GM12878 (cell line): ENCODE measurements around the gene EDN2. TPM values are rescaled to one million over a fixed set of nuclear protein-coding genes. Genes with fewer than 3 reads are reported as not detected.

ENCODE experiments used
- ATAC-seq: fragments of 200-7000 bp; cut with Tn5 transposase; 3 replicates; pipeline ENCODE4 v1.9.1; 2020; ENCODE audit warnings: mild to moderate bottlenecking, moderate library complexity
- BruUV-seq: library from RNA; stranded (reverse); fragments of 400-500 nt; replicated peaks from 2 replicates; lab custom pipeline; 2021; lab: Mats Ljungman, UMichigan
- CTCF ChIA-PET: fragments of 300-600 bp; sonication (Branson Sonifier 250); formaldehyde crosslinking; extraction: SDS; loops from one replicate; lab custom pipeline; 2021; ENCODE audit warnings: inconsistent platforms; lab: Yijun Ruan, JAX
- POLR2A ChIA-PET: fragments of 350-600 bp; formaldehyde crosslinking; extraction: SDS; loops from one replicate; lab custom pipeline; 2021; ENCODE audit warnings: inconsistent platforms; lab: Charles Lee
- RAD21 ChIA-PET: fragments of 300-600 bp; sonication (Branson Sonifier 250); formaldehyde crosslinking; loops from one replicate; lab custom pipeline; 2023; ENCODE audit warnings: antibody characterized with exemption; ENCODE audit not compliant: unreplicated experiment; lab: Charles Lee
- SMC1A ChIA-PET: fragments of 300-600 bp; sonication (Branson Sonifier 250); formaldehyde crosslinking; loops from one replicate; lab custom pipeline; 2023; ENCODE audit not compliant: unreplicated experiment, uncharacterized antibody; lab: Charles Lee
- DNase-seq: peaks from one replicate; pipeline ENCODE4 v3.0.0-alpha.2; 2011; ENCODE audit warnings: low read depth, low spot score
- FAIRE-seq: peaks from 3 replicates; lab custom pipeline; 2011; peaks lifted over from hg19 to GRCh38; lab: Jason Lieb, UNC
- H2AFZ ChIP-seq: 2 replicates; pipeline ENCODE4 v1.6.0; 2011; ENCODE audit warnings: low read depth, low read length, control low read depth; ENCODE audit not compliant: control insufficient read depth
- H3K27ac ChIP-seq: 2 replicates; pipeline ENCODE4 v1.5.1; 2011; ENCODE audit warnings: control low read depth; ENCODE audit not compliant: control insufficient read depth, insufficient read depth
- H3K27me3 ChIP-seq, 2 experiments: replicated peaks in 1 of 2; 2 replicates each; pipeline versions ENCODE4 v1.6.0 to v1.6.1; 2011; ENCODE audit warnings: low read length in 1 of 2; ENCODE audit not compliant: control insufficient read depth in 2 of 2, insufficient read depth in 2 of 2
- H3K36me3 ChIP-seq, 2 experiments: 2 replicates each; pipeline ENCODE4 v1.5.1; 2011; ENCODE audit warnings: low read length in 1 of 2; ENCODE audit not compliant: control insufficient read depth in 2 of 2, insufficient read depth in 2 of 2
- H3K4me1 ChIP-seq: 2 replicates; pipeline ENCODE4 v1.6.1; 2011; ENCODE audit warnings: mild to moderate bottlenecking, low read length, moderate library complexity, mixed read lengths; ENCODE audit not compliant: control insufficient read depth, insufficient read depth
- H3K4me2 ChIP-seq: 2 replicates; pipeline ENCODE4 v1.6.0; 2011; ENCODE audit warnings: control low read depth; ENCODE audit not compliant: control insufficient read depth, insufficient read depth
- H3K4me3 ChIP-seq: fragments of 200-600 bp; sonication (generic); 2 replicates; pipeline ENCODE4 v1.5.1; 2016
- H3K79me2 ChIP-seq: 2 replicates; pipeline ENCODE4 v1.6.0; 2011; ENCODE audit warnings: low read length; ENCODE audit not compliant: control insufficient read depth, insufficient read depth
- H3K9ac ChIP-seq: 2 replicates; pipeline ENCODE4 v1.8.0; 2011; ENCODE audit warnings: low read length, control low read depth, mixed read lengths; ENCODE audit not compliant: control insufficient read depth, insufficient read depth
- H3K9me3 ChIP-seq: replicated peaks from 3 replicates; pipeline ENCODE4 v1.5.1; 2011; ENCODE audit warnings: mild to moderate bottlenecking, low read length; ENCODE audit not compliant: control insufficient read depth, insufficient read depth
- H4K20me1 ChIP-seq: 2 replicates; pipeline ENCODE4 v1.6.0; 2011; ENCODE audit not compliant: control insufficient read depth, insufficient read depth
- ATF7 ChIP-seq: fragments of 450-650 bp; IDR thresholded peaks from 2 replicates; pipeline ENCODE4 v1.6.1; 2016; ENCODE audit warnings: low read depth, mild to moderate bottlenecking
- BHLHE40 ChIP-seq, 2 experiments: fragments of 450-650 bp in 1 of 2; IDR thresholded peaks; 2 replicates each; pipeline ENCODE4 v1.6.1; 2011 to 2017; ENCODE audit warnings: low read depth in 2 of 2, borderline replicate concordance in 1 of 2, improper control_type of control experiment in 1 of 2, low read length in 1 of 2, mild to moderate bottlenecking in 1 of 2
- WGBS: methylation state at CpG from one replicate; pipeline ENCODE4 v1.1.6; 2016; ENCODE audit warnings: low lambda C conversion rate; ENCODE audit not compliant: insufficient replicate concordance, insufficient coverage; ENCODE audit errors: missing lambda C conversion rate; 5-methylcytosine and 5-hydroxymethylcytosine counted together
- in situ Hi-C: fragments of 300-500 bp; cut with MboI; formaldehyde crosslinking; loops from 9 replicates; pipeline ENCODE4 v1.14.3; 2018; ENCODE audit warnings: mixed read lengths
- intact Hi-C: fragments of 100-400 bp; cut with micrococcal nuclease; formaldehyde crosslinking; loops from one replicate; pipeline ENCODE4 v1.14.2; 2022; ENCODE audit not compliant: unreplicated experiment
- polyA plus RNA-seq, 11 experiments: library from polyadenylated mRNA; depleted of rRNA in 4 of 11; unstranded in 6 of 11; stranded (reverse) in 5 of 11; fragments of >200 nt; fragmentation: Nextera tagmentation in 4 of 11; fragmentation: Illumina TruSeq in 1 of 11; extraction: Ambion mirVana in 4 of 11; extraction: Trizol in 1 of 11; gene quantifications; 1 replicate in 1 of 11; 2 replicates in 10 of 11; pipeline versions ENCODE4 v1.2.1 to v1.2.3, GENCODE V29; 2011 to 2016; ENCODE audit warnings: inconsistent platforms in 2 of 11, missing spikeins in 2 of 11, low read depth in 1 of 11
- total RNA-seq, 4 experiments: library from RNA; depleted of rRNA in 3 of 4; stranded (reverse); fragments of >200 nt in 3 of 4; fragmentation: Illumina TruSeq in 1 of 4; extraction: Trizol in 1 of 4; gene quantifications; 2 replicates each; pipeline versions ENCODE4 v1.2.1 to v1.2.3, GENCODE V29; 2013 to 2021
- TF ChIP-seq, protein P1 (sequence below): fragments of 450-650 bp; IDR thresholded peaks from 2 replicates; pipeline ENCODE4 v1.6.1; 2017; ENCODE audit warnings: mild to moderate bottlenecking, moderate library complexity

The EDN2 gene
- total and polyA plus RNA-seq, 10 of the 15 experiments (the other 5 are each of a cell fraction or from before 2014, with no cell fraction given), result 0.11 to 1.5 (median 0.43) TPM; not detected in 1

DNA sequence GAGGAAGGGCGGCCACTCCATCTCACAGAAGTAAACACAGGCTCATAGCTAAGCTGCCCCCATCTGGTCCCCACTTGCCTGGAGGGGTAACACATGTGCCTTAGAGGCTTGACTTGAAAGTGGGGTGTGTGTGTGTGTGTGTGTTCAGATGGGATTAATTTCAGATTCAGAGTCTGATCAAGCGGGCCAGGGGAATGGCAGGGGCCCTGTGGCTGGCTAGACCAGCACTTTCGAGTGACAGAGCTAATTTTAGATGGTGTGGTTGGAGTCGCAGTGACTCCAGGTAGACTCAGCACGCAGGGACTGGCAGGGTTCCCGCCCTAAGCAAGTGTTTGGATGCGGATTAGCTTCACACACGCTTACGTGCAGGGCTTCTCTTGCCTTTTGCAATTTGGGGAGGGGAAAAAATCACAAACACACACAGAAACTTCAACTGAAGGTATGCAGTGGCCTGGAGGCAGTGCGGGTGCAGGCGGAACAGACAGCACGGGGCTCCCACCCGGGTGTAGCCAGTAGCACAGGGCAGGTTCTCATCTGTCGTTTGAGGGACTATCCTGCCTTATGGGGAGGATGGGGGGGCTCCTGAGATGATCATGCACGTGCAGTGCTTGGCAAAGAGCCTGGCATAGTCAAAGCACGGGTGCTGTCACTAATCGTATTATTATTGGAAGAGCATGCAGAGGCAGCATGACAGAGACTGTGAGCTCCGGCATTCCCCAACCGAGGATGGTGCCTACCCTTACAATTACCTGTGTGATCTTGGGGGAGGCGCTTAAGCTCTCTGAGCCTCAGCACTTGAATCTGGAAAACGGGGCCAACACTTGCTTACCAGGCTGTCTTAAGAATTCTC, 1.3 kb downstream of the EDN2 start:
- SMC1A ChIA-PET, result interaction anchor here (1.0 to 1.2 kb wide), 2 partner anchors 9 to 16 kb away, joined by 3 read pairs; no protein-coding TSS in a partner anchor
- no peaks in the 10 kb centered on the region for H4K20me1 ChIP-seq
- H3K79me2 ChIP-seq, result no peaks in the 10 kb centered on the region
- peaks cover 40% of the 10 kb centered on the region for H3K4me1 ChIP-seq
- FAIRE-seq (no peak), ATAC-seq (no peak), DNase-seq (no peak)
- POLR2A ChIA-PET, result interaction anchor here (1.6 kb wide), 1 partner anchor 9 kb away, joined by 4 read pairs; no protein-coding TSS in a partner anchor
- TF ChIP-seq, protein P1, sequence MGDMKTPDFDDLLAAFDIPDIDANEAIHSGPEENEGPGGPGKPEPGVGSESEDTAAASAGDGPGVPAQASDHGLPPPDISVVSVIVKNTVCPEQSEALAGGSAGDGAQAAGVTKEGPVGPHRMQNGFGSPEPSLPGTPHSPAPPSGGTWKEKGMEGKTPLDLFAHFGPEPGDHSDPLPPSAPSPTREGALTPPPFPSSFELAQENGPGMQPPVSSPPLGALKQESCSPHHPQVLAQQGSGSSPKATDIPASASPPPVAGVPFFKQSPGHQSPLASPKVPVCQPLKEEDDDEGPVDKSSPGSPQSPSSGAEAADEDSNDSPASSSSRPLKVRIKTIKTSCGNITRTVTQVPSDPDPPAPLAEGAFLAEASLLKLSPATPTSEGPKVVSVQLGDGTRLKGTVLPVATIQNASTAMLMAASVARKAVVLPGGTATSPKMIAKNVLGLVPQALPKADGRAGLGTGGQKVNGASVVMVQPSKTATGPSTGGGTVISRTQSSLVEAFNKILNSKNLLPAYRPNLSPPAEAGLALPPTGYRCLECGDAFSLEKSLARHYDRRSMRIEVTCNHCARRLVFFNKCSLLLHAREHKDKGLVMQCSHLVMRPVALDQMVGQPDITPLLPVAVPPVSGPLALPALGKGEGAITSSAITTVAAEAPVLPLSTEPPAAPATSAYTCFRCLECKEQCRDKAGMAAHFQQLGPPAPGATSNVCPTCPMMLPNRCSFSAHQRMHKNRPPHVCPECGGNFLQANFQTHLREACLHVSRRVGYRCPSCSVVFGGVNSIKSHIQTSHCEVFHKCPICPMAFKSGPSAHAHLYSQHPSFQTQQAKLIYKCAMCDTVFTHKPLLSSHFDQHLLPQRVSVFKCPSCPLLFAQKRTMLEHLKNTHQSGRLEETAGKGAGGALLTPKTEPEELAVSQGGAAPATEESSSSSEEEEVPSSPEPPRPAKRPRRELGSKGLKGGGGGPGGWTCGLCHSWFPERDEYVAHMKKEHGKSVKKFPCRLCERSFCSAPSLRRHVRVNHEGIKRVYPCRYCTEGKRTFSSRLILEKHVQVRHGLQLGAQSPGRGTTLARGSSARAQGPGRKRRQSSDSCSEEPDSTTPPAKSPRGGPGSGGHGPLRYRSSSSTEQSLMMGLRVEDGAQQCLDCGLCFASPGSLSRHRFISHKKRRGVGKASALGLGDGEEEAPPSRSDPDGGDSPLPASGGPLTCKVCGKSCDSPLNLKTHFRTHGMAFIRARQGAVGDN, result no peak
- TF ChIP-seq BHLHE40 (IDR thresholded peaks at IDR 0.05; ENCODE audit: borderline replicate concordance in 1 of 2, low read depth in 2 of 2, low read length in 1 of 2), result peak in 1 of 2 experiments; percentile 34; a peak in 2 of 4 replicates
- TF ChIP-seq ATF7, result no peak
- H3K36me3 ChIP-seq, result no peaks in the 10 kb centered on the region
- BruUV-seq, result no TSS peak
- H2AFZ ChIP-seq, result no peak overlapping the region; the same call in 1 of the 2 replicates
- in situ Hi-C loops (no loop called here), intact Hi-C loops (no loop called here)
- RAD21 ChIA-PET, result interaction anchor here (0.8 to 1.6 kb wide), 3 partner anchors 9 to 66 kb away, joined by 3 to 5 read pairs (median 4); no protein-coding TSS in a partner anchor
- H3K9me3 ChIP-seq, result no peaks in the 10 kb centered on the region
- H3K27me3 ChIP-seq, result no peaks in the 10 kb centered on the region
- no peak overlapping the region for H3K27ac ChIP-seq
- CTCF ChIA-PET, result interaction anchor here (0.7 to 5.2 kb wide), 4 partner anchors 9 to 49 kb away, joined by 3 to 37 read pairs (median 3); no protein-coding TSS in a partner anchor
- H3K4me2 ChIP-seq, result no peak overlapping the region
- 57% methylated on average over 20 of the region's 21 CpGs for WGBS
- no peak overlapping the region for H3K9ac ChIP-seq
- no peak overlapping the region for H3K4me3 ChIP-seq
